IPS DF 6.9 (cell line): Measurements from ENCODE around the gene KLHL40.
"Not testable (repeated sequence)": the region's sequence is repeated elsewhere in the genome, so short reads cannot be mapped to it uniquely, and the experiment has no call there.

ENCODE experiments used
- DNase-seq: peaks from one replicate; pipeline ENCODE4 v3.0.0-alpha.2; 2013; ENCODE audit warnings: low read depth, low spot score
- H3K27ac ChIP-seq: one replicate; pipeline ENCODE4 v1.5.1; 2013; ENCODE audit warnings: low read length, control low read depth
- H3K27me3 ChIP-seq: 2 replicates; pipeline ENCODE4 v1.6.1; 2013; ENCODE audit warnings: mild to moderate bottlenecking, low read length; ENCODE audit not compliant: control insufficient read depth, insufficient read depth
- H3K36me3 ChIP-seq: 2 replicates; pipeline ENCODE4 v1.6.1; 2013; ENCODE audit warnings: low read length; ENCODE audit not compliant: control insufficient read depth, insufficient read depth
- H3K4me1 ChIP-seq: 2 replicates; pipeline ENCODE4 v1.6.1; 2013; ENCODE audit warnings: low read length; ENCODE audit not compliant: control insufficient read depth, insufficient read depth
- H3K4me3 ChIP-seq: 2 replicates; pipeline ENCODE4 v1.5.1; 2013; ENCODE audit warnings: mild to moderate bottlenecking, low read length
- H3K9me3 ChIP-seq: 2 replicates; pipeline ENCODE4 v1.6.1; 2013; ENCODE audit warnings: low read length, inconsistent platforms; ENCODE audit not compliant: control insufficient read depth, insufficient read depth
- WGBS: extraction: QIAGEN DNeasy Blood & Tissue Kit; methylation state at CpG from one replicate; pipeline ENCODE4 v1.1.7; 2013; ENCODE audit warnings: mixed read lengths, missing lambda C conversion rate; ENCODE audit not compliant: insufficient read length, insufficient coverage; 5-methylcytosine and 5-hydroxymethylcytosine counted together

KLHL40 gene

GRCh38 chr3:42712688-42713372, 27.5 kb downstream of the KLHL40 start:
- H3K4me1 ChIP-seq = no peaks in the 10 kb centered on the region
- H3K27me3 ChIP-seq = no peaks in the 10 kb centered on the region
- no peak for DNase-seq
- H3K27ac ChIP-seq = no peak overlapping the region
- H3K36me3 ChIP-seq = no peaks in the 10 kb centered on the region
- WGBS = no CpG with 5 or more reads among the region's 5 CpGs
- H3K4me3 ChIP-seq = no peak overlapping the region
- no peaks in the 10 kb centered on the region for H3K9me3 ChIP-seq

GRCh38 chr3:42713747-42714146, 28.4 kb downstream of the KLHL40 start:
- WGBS = no CpG with 5 or more reads among the region's 2 CpGs
- no peak for DNase-seq
- Histone ChIP-seq H3K27me3 (no peaks in the 10 kb centered on the region), H3K27ac (no peak overlapping the region), H3K4me1 (no peaks in the 10 kb centered on the region), H3K36me3 (no peaks in the 10 kb centered on the region), H3K4me3 (no peak overlapping the region), H3K9me3 (no peaks in the 10 kb centered on the region)

- no peak for DNase-seq
- no peak overlapping the region for H3K4me3 ChIP-seq
- H3K4me1 ChIP-seq = no peaks in the 10 kb centered on the region
- no peaks in the 10 kb centered on the region for H3K27me3 ChIP-seq
- no peaks in the 10 kb centered on the region for H3K9me3 ChIP-seq
- WGBS = no CpG with 5 or more reads among the region's 4 CpGs
- no peak overlapping the region for H3K27ac ChIP-seq
- H3K36me3 ChIP-seq = no peaks in the 10 kb centered on the region
Observed at GRCh38 chr3:42714171-42714852, 29.0 kb downstream of the KLHL40 start.

- Histone ChIP-seq H3K4me1 (no peaks in the 10 kb centered on the region), H3K36me3 (no peaks in the 10 kb centered on the region), H3K27ac (no peak overlapping the region), H3K9me3 (no peaks in the 10 kb centered on the region), H3K27me3 (no peaks in the 10 kb centered on the region), H3K4me3 (no peak overlapping the region)
- no peak for DNase-seq
- 100% methylated on average over 2 of the region's 6 CpGs for WGBS
Observed at GRCh38 chr3:42717306-42717705, 32.0 kb downstream of the KLHL40 start.

- no peaks in the 10 kb centered on the region for H3K4me1 ChIP-seq
- no peaks in the 10 kb centered on the region for H3K27me3 ChIP-seq
- no peak overlapping the region for H3K4me3 ChIP-seq
- WGBS = no CpG with 5 or more reads among the region's 5 CpGs
- H3K36me3 ChIP-seq = no peaks in the 10 kb centered on the region
- no peak overlapping the region for H3K27ac ChIP-seq
- H3K9me3 ChIP-seq = no peaks in the 10 kb centered on the region
- no peak for DNase-seq
Observed at GRCh38 chr3:42718338-42718737, 33.0 kb downstream of the KLHL40 start.

- WGBS = no CpG with 5 or more reads among the region's 6 CpGs
- H3K27ac ChIP-seq = no peak overlapping the region
- H3K4me1 ChIP-seq = no peaks in the 10 kb centered on the region
- no peak overlapping the region for H3K4me3 ChIP-seq
- H3K36me3 ChIP-seq = no peaks in the 10 kb centered on the region
- H3K9me3 ChIP-seq = no peaks in the 10 kb centered on the region
- DNase-seq = no peak
- no peaks in the 10 kb centered on the region for H3K27me3 ChIP-seq
Observed at GRCh38 chr3:42719002-42719401, 33.7 kb downstream of the KLHL40 start.

- Histone ChIP-seq H3K9me3 (no peaks in the 10 kb centered on the region), H3K4me3 (no peak overlapping the region), H3K27me3 (no peaks in the 10 kb centered on the region), H3K27ac (no peak overlapping the region), H3K36me3 (no peaks in the 10 kb centered on the region), H3K4me1 (no peaks in the 10 kb centered on the region)
- DNase-seq = no peak
- WGBS = 100% methylated on average over 2 of the region's 4 CpGs
Observed at GRCh38 chr3:42720126-42720525, 34.8 kb downstream of the KLHL40 start.

- Histone ChIP-seq H3K36me3 (no peaks in the 10 kb centered on the region), H3K27me3 (no peaks in the 10 kb centered on the region), H3K27ac (no peak overlapping the region), H3K9me3 (no peaks in the 10 kb centered on the region), H3K4me1 (no peaks in the 10 kb centered on the region), H3K4me3 (no peak overlapping the region)
- no peak for DNase-seq
- WGBS = no CpG with 5 or more reads among the region's 1 CpG
Observed at GRCh38 chr3:42721690-42722089, 36.4 kb downstream of the KLHL40 start.

- not testable (repeated sequence) for H3K9me3 ChIP-seq, H3K27me3 ChIP-seq, H3K27ac ChIP-seq, H3K4me3 ChIP-seq, H3K36me3 ChIP-seq, DNase-seq, H3K4me1 ChIP-seq
- no CpG with 5 or more reads among the region's 3 CpGs for WGBS
Observed at GRCh38 chr3:42722442-42722841, 37.1 kb downstream of the KLHL40 start.

- no peaks in the 10 kb centered on the region for H3K36me3 ChIP-seq
- no CpG with 5 or more reads among the region's 2 CpGs for WGBS
Observed at GRCh38 chr3:42723219-42723618, 37.9 kb downstream of the KLHL40 start.

GRCh38 chr3:42725454-42725853, 40.1 kb downstream of the KLHL40 start:
- Histone ChIP-seq H3K27me3 (no peaks in the 10 kb centered on the region), H3K4me1 (peaks cover 2% of the 10 kb centered on the region; the same call in 1 of the 2 replicates), H3K9me3 (no peaks in the 10 kb centered on the region), H3K4me3 (no peak overlapping the region), H3K36me3 (no peaks in the 10 kb centered on the region), H3K27ac (no peak overlapping the region)
- no CpG with 5 or more reads among the region's 2 CpGs for WGBS
- DNase-seq = no peak

More at GRCh38 chr3:42723219-42723618, 37.9 kb downstream of the KLHL40 start:
- H3K4me3 ChIP-seq = no peak overlapping the region
- no peak for DNase-seq
- H3K27me3 ChIP-seq = no peaks in the 10 kb centered on the region
- no peak overlapping the region for H3K27ac ChIP-seq
- no peaks in the 10 kb centered on the region for H3K9me3 ChIP-seq
- peaks cover 2% of the 10 kb centered on the region; the same call in 1 of the 2 replicates for H3K4me1 ChIP-seq
